A549 (cell line): ENCODE data around the gene GRID1. TPM values are rescaled to one million over a fixed set of nuclear protein-coding genes. Genes with fewer than 3 reads are reported as not detected.

Experiments used
- ATAC-seq, 2 experiments: fragments of 200-7000 bp in 1 of 2; fragments of >200 bp in 1 of 2; cut with Nextera tagmentation in 1 of 2; cut with Tn5 transposase in 1 of 2; 3 replicates each; pipeline versions ENCODE4 v1.8.0 to v1.9.1; 2018 to 2020; ENCODE audit warnings: mild to moderate bottlenecking in 1 of 2, moderate library complexity in 1 of 2
- CTCF ChIA-PET: fragments of 300-600 bp; sonication (Branson Sonifier 250); formaldehyde crosslinking; extraction: SDS; loops from one replicate; lab custom pipeline; 2021; ENCODE audit warnings: antibody characterized with exemption, inconsistent platforms; lab: Yijun Ruan, JAX
- POLR2A ChIA-PET: fragments of 350-600 bp; formaldehyde crosslinking; extraction: SDS; loops from one replicate; lab custom pipeline; 2021; ENCODE audit warnings: antibody characterized with exemption, inconsistent platforms; lab: Yijun Ruan, JAX
- DNase-seq, 2 experiments: peaks; one replicate each; pipeline versions ENCODE4 v3.0.0 to v3.0.0-alpha.2; 2011 to 2016; ENCODE audit warnings: low read depth in 1 of 2, low spot score in 1 of 2
- FAIRE-seq: peaks from 2 replicates; lab custom pipeline; 2011; peaks lifted over from hg19 to GRCh38; lab: Jason Lieb, UNC
- H3K27ac ChIP-seq, 2 experiments: fragments of >200 bp; sonication (Bioruptor Twin); formaldehyde crosslinking; 3 replicates each; pipeline ENCODE4 v1.5.1; 2016 to 2017
- H3K4me1 ChIP-seq: fragments of >200 bp; sonication (Bioruptor Twin); formaldehyde crosslinking; 3 replicates; pipeline ENCODE4 v1.6.1; 2016
- H3K4me2 ChIP-seq: fragments of >200 bp; sonication (Bioruptor Twin); formaldehyde crosslinking; 3 replicates; pipeline ENCODE4 v1.6.1; 2016
- H3K4me3 ChIP-seq: fragments of >200 bp; sonication (Bioruptor Twin); formaldehyde crosslinking; 3 replicates; pipeline ENCODE4 v1.5.1; 2016
- H3K9me3 ChIP-seq: fragments of >200 bp; sonication (Bioruptor Twin); formaldehyde crosslinking; 3 replicates; pipeline ENCODE4 v1.6.1; 2016
- ATOH8 ChIP-seq: fragments of 250-450 bp; sonication (Bioruptor Pico); IDR thresholded peaks from 2 replicates; pipeline ENCODE4 v1.5.0; 2020; ENCODE audit warnings: low read depth, mild to moderate bottlenecking, moderate library complexity
- BCL3 ChIP-seq: fragments of >200 bp; sonication (Bioruptor Twin); formaldehyde crosslinking; IDR thresholded peaks from 3 replicates; pipeline ENCODE4 v1.6.1; 2016
- BHLHE40 ChIP-seq: IDR thresholded peaks from 2 replicates; pipeline ENCODE4 v1.6.1; 2012; ENCODE audit warnings: low read depth, low read length, inconsistent platforms
- CBX8 ChIP-seq: fragments of 200-600 bp; sonication (generic); IDR thresholded peaks from 2 replicates; pipeline ENCODE4 v1.6.1; 2016
- CEBPB ChIP-seq, 2 experiments: fragments of >200 bp in 1 of 2; sonication (Bioruptor Twin) in 1 of 2; formaldehyde crosslinking in 1 of 2; IDR thresholded peaks; 2 replicates each; pipeline ENCODE4 v1.6.1; 2012 to 2016
- CTCF ChIP-seq: fragments of >200 bp; sonication (Bioruptor Twin); formaldehyde crosslinking; IDR thresholded peaks from 3 replicates; pipeline ENCODE4 v1.5.1; 2016
- E2F6 ChIP-seq: IDR thresholded peaks from 2 replicates; pipeline ENCODE4 v1.6.1; 2012; ENCODE audit warnings: low read depth, borderline replicate concordance
- EHF ChIP-seq: fragments of 250-450 bp; sonication (Bioruptor Pico); IDR thresholded peaks from 2 replicates; pipeline ENCODE4 v1.5.0; 2020; ENCODE audit warnings: mild to moderate bottlenecking
- EP300 ChIP-seq, 2 experiments: fragments of >200 bp; sonication (Bioruptor Twin); formaldehyde crosslinking; IDR thresholded peaks; 2 replicates in 1 of 2; 3 replicates in 1 of 2; pipeline ENCODE4 v1.6.1; 2016 to 2017
- FOXS1 ChIP-seq: fragments of 250-450 bp; sonication (Bioruptor Pico); IDR thresholded peaks from 2 replicates; pipeline ENCODE4 v1.5.0; 2020; ENCODE audit warnings: mild to moderate bottlenecking, moderate library complexity
- GATA3 ChIP-seq: IDR thresholded peaks from 2 replicates; pipeline ENCODE4 v1.6.1; 2012; ENCODE audit warnings: borderline replicate concordance
- HEYL ChIP-seq: fragments of 250-450 bp; sonication (Bioruptor Pico); IDR thresholded peaks from 2 replicates; pipeline ENCODE4 v1.8.0; 2021; ENCODE audit warnings: mild to moderate bottlenecking, moderate library complexity
- HOXA7 ChIP-seq: fragments of 250-450 bp; sonication (Bioruptor Pico); IDR thresholded peaks from 2 replicates; pipeline ENCODE4 v1.5.0; 2020; ENCODE audit warnings: mild to moderate bottlenecking, moderate library complexity
- HOXB5 ChIP-seq: fragments of 250-450 bp; sonication (Bioruptor Pico); IDR thresholded peaks from 2 replicates; pipeline ENCODE4 v1.5.0; 2020; ENCODE audit warnings: mild to moderate bottlenecking, moderate library complexity
- JUN ChIP-seq, 2 experiments: fragments of >200 bp; sonication (Bioruptor Twin); formaldehyde crosslinking; IDR thresholded peaks; 2 replicates in 1 of 2; 3 replicates in 1 of 2; pipeline ENCODE4 v1.6.1; 2016 to 2017
- KDM5A ChIP-seq: fragments of 200-600 bp; sonication (generic); IDR thresholded peaks from 2 replicates; pipeline ENCODE4 v1.6.1; 2016; ENCODE audit warnings: antibody characterized with exemption, mild to moderate bottlenecking
- MAFK ChIP-seq: fragments of 450-650 bp; IDR thresholded peaks from 2 replicates; pipeline ENCODE4 v1.6.1; 2014; ENCODE audit not compliant: partially characterized antibody
- MAX ChIP-seq: IDR thresholded peaks from 2 replicates; pipeline ENCODE4 v1.6.1; 2012
- MAZ ChIP-seq: fragments of 150-350 bp; IDR thresholded peaks from 2 replicates; pipeline ENCODE4 v1.6.1; 2014; ENCODE audit warnings: antibody characterized with exemption, low read depth, low read length, borderline replicate concordance
- MYC ChIP-seq: IDR thresholded peaks from 2 replicates; pipeline ENCODE4 v1.6.1; 2012; ENCODE audit warnings: mild to moderate bottlenecking, inconsistent platforms, low read length, improper control_type of control experiment, borderline replicate concordance
- NPAS2 ChIP-seq: fragments of 250-450 bp; sonication (Bioruptor Pico); IDR thresholded peaks from 2 replicates; pipeline ENCODE4 v1.8.0; 2022; ENCODE audit warnings: mild to moderate bottlenecking, moderate library complexity, borderline replicate concordance
- POLR2A ChIP-seq: IDR thresholded peaks from 2 replicates; pipeline ENCODE4 v1.6.1; 2012; ENCODE audit warnings: mild to moderate bottlenecking, low read length
- RAD21 ChIP-seq, 2 experiments: fragments of >200 bp in 1 of 2; sonication (Bioruptor Twin) in 1 of 2; formaldehyde crosslinking in 1 of 2; IDR thresholded peaks in 1 of 2; conservative IDR thresholded peaks in 1 of 2; 2 replicates in 1 of 2; 3 replicates in 1 of 2; pipeline ENCODE4 v1.6.1; 2012 to 2018; ENCODE audit warnings: inconsistent platforms in 1 of 2
- REST ChIP-seq: fragments of 200-600 bp; sonication (generic); IDR thresholded peaks from 2 replicates; pipeline ENCODE4 v1.6.1; 2016; ENCODE audit warnings: antibody characterized with exemption, mild to moderate bottlenecking, moderate library complexity
- RFX5 ChIP-seq: fragments of 450-650 bp; IDR thresholded peaks from 2 replicates; pipeline ENCODE4 v1.7.1; 2014; ENCODE audit warnings: antibody characterized with exemption, mild to moderate bottlenecking, moderate library complexity
- RNF2 ChIP-seq: fragments of 200-600 bp; sonication (generic); IDR thresholded peaks from 2 replicates; pipeline ENCODE4 v1.6.1; 2016; ENCODE audit warnings: low read depth, mild to moderate bottlenecking, antibody characterized with exemption, moderate library complexity, borderline replicate concordance
- SMC3 ChIP-seq: fragments of >200 bp; sonication (Bioruptor Twin); formaldehyde crosslinking; IDR thresholded peaks from 3 replicates; pipeline ENCODE4 v1.6.1; 2018; ENCODE audit warnings: inconsistent platforms
- USF2 ChIP-seq: fragments of 450-650 bp; IDR thresholded peaks from 2 replicates; pipeline ENCODE4 v1.6.1; 2014; ENCODE audit warnings: antibody characterized with exemption
- ZC3H11A ChIP-seq: fragments of 450-650 bp; IDR thresholded peaks from 2 replicates; pipeline ENCODE4 v1.6.1; 2014; ENCODE audit warnings: antibody characterized with exemption, mild to moderate bottlenecking
- WGBS: methylation state at CpG from one replicate; pipeline ENCODE4 v1.1.6; 2017; ENCODE audit errors: missing lambda C conversion rate; 5-methylcytosine and 5-hydroxymethylcytosine counted together
- polyA plus RNA-seq, 4 experiments: library from polyadenylated mRNA; depleted of rRNA in 3 of 4; stranded (reverse); fragments of >200 nt; fragmentation: RNase III in 1 of 4; extraction: RNeasy Plus Mini Kit Qiagen cat#74134 plus additional on column Dnase treatment in 1 of 4; gene quantifications; 2 replicates in 3 of 4; 3 replicates in 1 of 4; pipeline ENCODE4 v1.2.3, GENCODE V29; 2011 to 2017

GRID1 gene
- polyA plus RNA-seq, 2 of the 4 experiments (the other 2 are of a cell fraction): 0.14 to 0.30 TPM

- FAIRE-seq (no peak), DNase-seq (no peak), ATAC-seq (no peak)
- CTCF ChIA-PET: interaction anchor here (0.5 kb wide), 1 partner anchor 266 kb away, joined by 5 read pairs; no protein-coding TSS in a partner anchor
- TF ChIP-seq USF2 (no peak), JUN (IDR thresholded peaks at IDR 0.05) (no peak), MAX (no peak), SMC3 (no peak), RAD21 (conservative IDR thresholded peaks at IDR 0.05 in 1 of 2, IDR thresholded peaks at IDR 0.05 in 1 of 2) (no peak), HEYL (CRISPR knock-in tag) (no peak), E2F6 (no peak), RFX5 (no peak), KDM5A (no peak), HOXA7 (CRISPR knock-in tag) (no peak), POLR2A (no peak), HOXB5 (CRISPR knock-in tag) (no peak), BHLHE40 (no peak), ATOH8 (CRISPR knock-in tag) (no peak), MAFK (no peak), CEBPB (IDR thresholded peaks at IDR 0.05) (no peak), CBX8 (no peak), RNF2 (no peak), REST (no peak)
- Histone ChIP-seq H3K4me1 (no peaks in the 10 kb centered on the region), H3K27ac (no peak overlapping the region), H3K4me2 (no peak overlapping the region), H3K9me3 (no peaks in the 10 kb centered on the region), H3K4me3 (no peak overlapping the region)
- POLR2A ChIA-PET: no interaction called here
- 0% methylated on average over 1 of the region's 1 CpG for WGBS
Measured at GRCh38 chr10:86310702-86311101, 55.9 kb downstream of the GRID1 start.

- H3K27ac ChIP-seq: no peak overlapping the region
- DNase-seq (no peak), ATAC-seq (no peak), FAIRE-seq (no peak)
- ChIA-PET CTCF (interaction anchor here (0.5 kb wide), 1 partner anchor 267 kb away, joined by 5 read pairs; no protein-coding TSS in a partner anchor), POLR2A (no interaction called here)
- H3K4me3 ChIP-seq: no peak overlapping the region
- WGBS: 7% methylated on average over 2 of the region's 2 CpGs
- no peaks in the 10 kb centered on the region for H3K4me1 ChIP-seq
- H3K4me2 ChIP-seq: no peak overlapping the region
- H3K9me3 ChIP-seq: no peaks in the 10 kb centered on the region
- TF ChIP-seq FOXS1 (CRISPR knock-in tag): no peak
- TF ChIP-seq NPAS2 (CRISPR knock-in tag): no peak
- no peak for TF ChIP-seq MAZ
- TF ChIP-seq GATA3: no peak
- no peak for TF ChIP-seq ZC3H11A
- TF ChIP-seq ATOH8 (CRISPR knock-in tag): no peak
- TF ChIP-seq RFX5: no peak
- TF ChIP-seq MYC: no peak
- no peak for TF ChIP-seq BCL3
- no peak for TF ChIP-seq EHF (CRISPR knock-in tag)
- no peak for TF ChIP-seq HOXB5 (CRISPR knock-in tag)
- no peak for TF ChIP-seq EP300 (IDR thresholded peaks at IDR 0.05)
- no peak for TF ChIP-seq CTCF
Measured at GRCh38 chr10:86310291-86310690, 56.3 kb downstream of the GRID1 start.
